Measurements from ENCODE around the gene PVR.
"Not testable (repeated sequence)": the region's sequence is repeated elsewhere in the genome, so short reads cannot be mapped to it uniquely, and the experiment has no call there.

Gene PVR

GRCh38 chr19:44683434-44684210 lies 39.9 kb downstream of the PVR start:
- intact Hi-C loops (cut with micrococcal nuclease) = no loop called here
- H3K27ac Mint-ChIP-seq = peak overlapping the region; percentile 81

GRCh38 chr19:44684396-44684795 lies 40.7 kb downstream of the PVR start:
- H3K27me3 Mint-ChIP-seq; H3K9me3 Mint-ChIP-seq; intact Hi-C loops (cut with micrococcal nuclease); H3K36me3 Mint-ChIP-seq (ENCODE audit: low read depth): not testable (repeated sequence)
- Mint-ChIP-seq H3K4me3 (peak overlapping the region; percentile 18), H3K4me1 (ENCODE audit: low read depth) (peaks cover 60% of the 10 kb centered on the region), H3K27ac (peak overlapping the region; percentile 81)

More at GRCh38 chr19:44683434-44684210, 39.9 kb downstream of the PVR start:
- no peaks in the 10 kb centered on the region for H3K27me3 Mint-ChIP-seq
- H3K4me3 Mint-ChIP-seq = no peak overlapping the region
- no peaks in the 10 kb centered on the region for H3K9me3 Mint-ChIP-seq
- H3K36me3 Mint-ChIP-seq (ENCODE audit: low read depth) = no peaks in the 10 kb centered on the region
- peaks cover 53% of the 10 kb centered on the region for H3K4me1 Mint-ChIP-seq (ENCODE audit: low read depth)

- H3K4me1 Mint-ChIP-seq (ENCODE audit: low read depth) = peaks cover 68% of the 10 kb centered on the region
- intact Hi-C loops (cut with micrococcal nuclease) = no loop called here
- H3K4me3 Mint-ChIP-seq = peak overlapping the region; percentile 18
- H3K27ac Mint-ChIP-seq = peak overlapping the region; percentile 81
- no peaks in the 10 kb centered on the region for H3K27me3 Mint-ChIP-seq
- no peaks in the 10 kb centered on the region for H3K36me3 Mint-ChIP-seq (ENCODE audit: low read depth)
- H3K9me3 Mint-ChIP-seq = no peaks in the 10 kb centered on the region
These were observed 41.5 kb downstream of the PVR start for GRCh38 chr19:44684892-44685863.

- Mint-ChIP-seq H3K36me3 (ENCODE audit: low read depth) (no peaks in the 10 kb centered on the region), H3K27ac (peak overlapping the region; percentile 81), H3K9me3 (no peaks in the 10 kb centered on the region), H3K27me3 (no peaks in the 10 kb centered on the region), H3K4me1 (ENCODE audit: low read depth) (peaks cover 69% of the 10 kb centered on the region), H3K4me3 (peak overlapping the region; percentile 48)
- intact Hi-C loops (cut with micrococcal nuclease) = no loop called here
These were observed 42.2 kb downstream of the PVR start for GRCh38 chr19:44685877-44686276.

GRCh38 chr19:44686896-44687295 lies 43.2 kb downstream of the PVR start:
- no peak overlapping the region for H3K4me3 Mint-ChIP-seq
- H3K9me3 Mint-ChIP-seq = no peaks in the 10 kb centered on the region
- no peaks in the 10 kb centered on the region for H3K27me3 Mint-ChIP-seq
- H3K4me1 Mint-ChIP-seq (ENCODE audit: low read depth) = peaks cover 74% of the 10 kb centered on the region
- intact Hi-C loops (cut with micrococcal nuclease) = no loop called here
- H3K27ac Mint-ChIP-seq = peak overlapping the region; percentile 81
- H3K36me3 Mint-ChIP-seq (ENCODE audit: low read depth) = no peaks in the 10 kb centered on the region

- H3K9me3 Mint-ChIP-seq = no peaks in the 10 kb centered on the region
- peak overlapping the region; percentile 26 for H3K27ac Mint-ChIP-seq
- H3K4me3 Mint-ChIP-seq = no peak overlapping the region
- H3K27me3 Mint-ChIP-seq = peaks cover 2% of the 10 kb centered on the region
- peaks cover 81% of the 10 kb centered on the region for H3K4me1 Mint-ChIP-seq (ENCODE audit: low read depth)
- no peaks in the 10 kb centered on the region for H3K36me3 Mint-ChIP-seq (ENCODE audit: low read depth)
- intact Hi-C loops (cut with micrococcal nuclease) = loop anchor here (2.0 kb wide), 2 partner anchors 83 to 157 kb away; no protein-coding TSS in a partner anchor
These were observed 44.2 kb downstream of the PVR start for GRCh38 chr19:44687888-44688287.

- Mint-ChIP-seq H3K36me3 (ENCODE audit: low read depth) (no peaks in the 10 kb centered on the region), H3K4me3 (no peak overlapping the region), H3K9me3 (no peaks in the 10 kb centered on the region), H3K4me1 (ENCODE audit: low read depth) (peaks cover 73% of the 10 kb centered on the region), H3K27me3 (peaks cover 6% of the 10 kb centered on the region), H3K27ac (peak overlapping the region; percentile 67)
- intact Hi-C loops (cut with micrococcal nuclease) = loop anchor here (1.0 to 2.0 kb wide), 3 partner anchors 33 to 155 kb away; no protein-coding TSS in a partner anchor
These were observed 45.8 kb downstream of the PVR start for GRCh38 chr19:44689290-44690130.

- Mint-ChIP-seq H3K27ac (peak overlapping the region; percentile 67), H3K4me1 (ENCODE audit: low read depth) (peaks cover 67% of the 10 kb centered on the region), H3K9me3 (no peaks in the 10 kb centered on the region), H3K36me3 (ENCODE audit: low read depth) (no peaks in the 10 kb centered on the region), H3K4me3 (no peak overlapping the region), H3K27me3 (peaks cover 6% of the 10 kb centered on the region)
- intact Hi-C loops (cut with micrococcal nuclease) = no loop called here
These were observed 46.4 kb downstream of the PVR start for GRCh38 chr19:44690131-44690440.

- H3K27ac Mint-ChIP-seq = peak overlapping the region; percentile 50
- intact Hi-C loops (cut with micrococcal nuclease) = no loop called here
- no peaks in the 10 kb centered on the region for H3K9me3 Mint-ChIP-seq
- H3K4me1 Mint-ChIP-seq (ENCODE audit: low read depth) = peaks cover 71% of the 10 kb centered on the region
- H3K27me3 Mint-ChIP-seq = peaks cover 18% of the 10 kb centered on the region
- peak overlapping the region; percentile 10 for H3K4me3 Mint-ChIP-seq
- no peaks in the 10 kb centered on the region for H3K36me3 Mint-ChIP-seq (ENCODE audit: low read depth)
These were observed 48.6 kb downstream of the PVR start for GRCh38 chr19:44692379-44692721.

- peaks cover 66% of the 10 kb centered on the region for H3K4me1 Mint-ChIP-seq (ENCODE audit: low read depth)
- no peaks in the 10 kb centered on the region for H3K36me3 Mint-ChIP-seq (ENCODE audit: low read depth)
- H3K27ac Mint-ChIP-seq = peak overlapping the region; percentile 79
- H3K9me3 Mint-ChIP-seq = no peaks in the 10 kb centered on the region
- H3K27me3 Mint-ChIP-seq = peaks cover 29% of the 10 kb centered on the region
- intact Hi-C loops (cut with micrococcal nuclease) = no loop called here
- H3K4me3 Mint-ChIP-seq = no peak overlapping the region
These were observed 50.5 kb downstream of the PVR start for GRCh38 chr19:44694184-44694579.

- intact Hi-C loops (cut with micrococcal nuclease) = no loop called here
- peak overlapping the region; percentile 54 for H3K27ac Mint-ChIP-seq
- no peaks in the 10 kb centered on the region for H3K36me3 Mint-ChIP-seq (ENCODE audit: low read depth)
- H3K4me1 Mint-ChIP-seq (ENCODE audit: low read depth) = peaks cover 48% of the 10 kb centered on the region
- H3K9me3 Mint-ChIP-seq = no peaks in the 10 kb centered on the region
- no peak overlapping the region for H3K4me3 Mint-ChIP-seq
- peaks cover 33% of the 10 kb centered on the region for H3K27me3 Mint-ChIP-seq
These were observed 53.4 kb downstream of the PVR start for GRCh38 chr19:44696939-44697669.

GRCh38 chr19:44697670-44698034 lies 53.9 kb downstream of the PVR start:
- Mint-ChIP-seq H3K36me3 (ENCODE audit: low read depth) (no peaks in the 10 kb centered on the region), H3K27me3 (peaks cover 34% of the 10 kb centered on the region), H3K9me3 (no peaks in the 10 kb centered on the region), H3K27ac (peak overlapping the region; percentile 54), H3K4me3 (no peak overlapping the region), H3K4me1 (ENCODE audit: low read depth) (peaks cover 43% of the 10 kb centered on the region)
- intact Hi-C loops (cut with micrococcal nuclease) = no loop called here

GRCh38 chr19:44698492-44699201 lies 54.9 kb downstream of the PVR start, which contains the start of gene CEACAM16:
Gene CEACAM16 (plus strand): TSS chr19:44699151. CDS start chr19:44701457, 2,306 bp downstream.
- Mint-ChIP-seq H3K27ac (peak within 1 kb of the TSS; percentile 54), H3K36me3 (ENCODE audit: low read depth) (no peaks in the 10 kb centered on the region), H3K27me3 (peaks cover 36% of the 10 kb centered on the region), H3K4me1 (ENCODE audit: low read depth) (peaks cover 39% of the 10 kb centered on the region), H3K9me3 (no peaks in the 10 kb centered on the region), H3K4me3 (no peak within 1 kb of the TSS)
- intact Hi-C loops (cut with micrococcal nuclease) = no loop called here
